NCI-H226 (cell line): ENCODE results near the gene STIM1.

ENCODE experiments used
- DNase-seq: peaks from one replicate; pipeline ENCODE4 v3.0.0-alpha.2; 2015

STIM1 gene

GRCh38 chr11:4138497-4138896, 283.0 kb downstream of the STIM1 start:
- no peak for DNase-seq

GRCh38 chr11:4140067-4140636, 284.7 kb downstream of the STIM1 start:
- DNase-seq, result no peak
